SU-DHL-6 (cell line): ENCODE measurements around the gene ZMYND8.

Source experiments
- H2AFZ ChIP-seq: fragments of 200-600 bp; sonication (generic); 2 replicates; pipeline ENCODE4 v1.6.1; 2014; ENCODE audit warnings: low read depth, mild to moderate bottlenecking, moderate library complexity, mixed read lengths, antibody characterized with exemption, low read length; ENCODE audit not compliant: severe bottlenecking
- H3F3A ChIP-seq: fragments of 200-600 bp; shearing (Covaris generic); 2 replicates; pipeline ENCODE4 v1.6.0; 2016; ENCODE audit warnings: antibody characterized with exemption, mild to moderate bottlenecking; ENCODE audit not compliant: insufficient read depth
- H3K27ac ChIP-seq: fragments of 200-600 bp; sonication (generic); 2 replicates; pipeline ENCODE4 v1.5.1; 2016; ENCODE audit warnings: low read depth, mild to moderate bottlenecking, low read length, moderate library complexity, mixed read lengths
- H3K27me3 ChIP-seq: fragments of 200-600 bp; sonication (generic), shearing (Covaris generic); 2 replicates; pipeline ENCODE4 v1.6.0; 2014; ENCODE audit warnings: mild to moderate bottlenecking, low read length
- H3K36me3 ChIP-seq: fragments of 200-600 bp; sonication (generic); 2 replicates; pipeline ENCODE4 v1.6.1; 2014; ENCODE audit warnings: mild to moderate bottlenecking, low read length, mixed read lengths
- H3K4me2 ChIP-seq: fragments of 300-600, 200-600 bp; shearing (Covaris generic), sonication (generic); 2 replicates; pipeline ENCODE4 v1.6.0; 2014; ENCODE audit warnings: low read length, low read depth, mild to moderate bottlenecking; ENCODE audit not compliant: poor library complexity, severe bottlenecking
- H3K4me3 ChIP-seq: fragments of 200-600 bp; sonication (generic); 2 replicates; pipeline ENCODE4 v1.5.1; 2014; ENCODE audit warnings: antibody characterized with exemption, low read length, mild to moderate bottlenecking, mixed read lengths; ENCODE audit not compliant: insufficient read depth, poor library complexity, severe bottlenecking
- H3K79me2 ChIP-seq: fragments of 200-600 bp; sonication (generic); 2 replicates; pipeline ENCODE4 v1.6.1; 2014; ENCODE audit warnings: mild to moderate bottlenecking, low read length, moderate library complexity; ENCODE audit not compliant: insufficient read depth
- H3K9ac ChIP-seq: fragments of 200-600 bp; sonication (generic); 2 replicates; pipeline ENCODE4 v1.7.0; 2014; ENCODE audit warnings: mild to moderate bottlenecking, low read length
- H3K9me2 ChIP-seq: fragments of 200-600 bp; sonication (generic); replicated peaks from 2 replicates; pipeline ENCODE4 v1.6.1; 2014; ENCODE audit warnings: low read length; ENCODE audit not compliant: insufficient read depth
- H3K9me3 ChIP-seq: fragments of 200-600 bp; sonication (generic); 2 replicates; pipeline ENCODE4 v1.6.1; 2014; ENCODE audit warnings: low read length, mixed read lengths; ENCODE audit not compliant: insufficient read depth
- H4K20me1 ChIP-seq: fragments of 200-600 bp; sonication (generic); 2 replicates; pipeline ENCODE4 v1.6.1; 2014; ENCODE audit warnings: low read depth, mild to moderate bottlenecking, antibody characterized with exemption, low read length, moderate library complexity, mixed read lengths
- EZH2phosphoT487 ChIP-seq: fragments of 200-600 bp; sonication (generic), shearing (Covaris generic); conservative IDR thresholded peaks from 2 replicates; pipeline ENCODE4 v1.6.1; 2018; ENCODE audit warnings: mild to moderate bottlenecking, antibody characterized with exemption, low read length, moderate library complexity, mixed read lengths
- TF ChIP-seq, protein P1 (sequence below): fragments of 200-600 bp; sonication (generic); IDR thresholded peaks from one replicate; pipeline ENCODE4 v1.5.1; 2017; ENCODE audit warnings: antibody characterized with exemption, mild to moderate bottlenecking, low read length, moderate library complexity; ENCODE audit not compliant: insufficient read depth, poor library complexity, severe bottlenecking

The ZMYND8 gene

DNA sequence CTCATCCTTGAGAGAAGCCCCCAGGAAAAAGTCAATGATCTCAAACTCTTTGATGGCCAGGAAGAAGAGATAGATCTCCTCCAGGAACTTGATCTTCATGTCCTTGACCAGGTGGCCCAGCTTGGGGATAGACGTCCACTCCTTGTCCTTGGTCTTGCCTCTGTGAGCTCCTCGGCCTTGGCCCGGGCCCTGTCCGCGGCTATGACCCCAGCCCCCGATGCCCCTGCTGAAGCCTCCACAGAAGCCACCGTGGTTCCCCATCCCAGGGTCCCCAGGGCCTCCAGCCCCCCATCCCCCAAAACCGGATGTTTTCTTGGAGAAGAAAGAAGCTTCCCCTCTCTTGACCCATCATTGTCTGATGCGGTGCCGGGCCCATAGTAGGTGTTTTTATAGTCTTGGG lies 195.1 kb downstream of the ZMYND8 start:
- H3K27me3 ChIP-seq = no peaks in the 10 kb centered on the region
- no peak overlapping the region for H3K9ac ChIP-seq
- no peaks in the 10 kb centered on the region for H4K20me1 ChIP-seq
- no peak for TF ChIP-seq EZH2phosphoT487
- TF ChIP-seq, protein P1, sequence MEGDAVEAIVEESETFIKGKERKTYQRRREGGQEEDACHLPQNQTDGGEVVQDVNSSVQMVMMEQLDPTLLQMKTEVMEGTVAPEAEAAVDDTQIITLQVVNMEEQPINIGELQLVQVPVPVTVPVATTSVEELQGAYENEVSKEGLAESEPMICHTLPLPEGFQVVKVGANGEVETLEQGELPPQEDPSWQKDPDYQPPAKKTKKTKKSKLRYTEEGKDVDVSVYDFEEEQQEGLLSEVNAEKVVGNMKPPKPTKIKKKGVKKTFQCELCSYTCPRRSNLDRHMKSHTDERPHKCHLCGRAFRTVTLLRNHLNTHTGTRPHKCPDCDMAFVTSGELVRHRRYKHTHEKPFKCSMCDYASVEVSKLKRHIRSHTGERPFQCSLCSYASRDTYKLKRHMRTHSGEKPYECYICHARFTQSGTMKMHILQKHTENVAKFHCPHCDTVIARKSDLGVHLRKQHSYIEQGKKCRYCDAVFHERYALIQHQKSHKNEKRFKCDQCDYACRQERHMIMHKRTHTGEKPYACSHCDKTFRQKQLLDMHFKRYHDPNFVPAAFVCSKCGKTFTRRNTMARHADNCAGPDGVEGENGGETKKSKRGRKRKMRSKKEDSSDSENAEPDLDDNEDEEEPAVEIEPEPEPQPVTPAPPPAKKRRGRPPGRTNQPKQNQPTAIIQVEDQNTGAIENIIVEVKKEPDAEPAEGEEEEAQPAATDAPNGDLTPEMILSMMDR = no peak
- H3K36me3 ChIP-seq = no peaks in the 10 kb centered on the region
- H3K4me3 ChIP-seq = no peak overlapping the region
- H3F3A ChIP-seq = no peaks in the 10 kb centered on the region
- no peaks in the 10 kb centered on the region for H3K79me2 ChIP-seq
- H3K9me2 ChIP-seq = no peaks in the 10 kb centered on the region
- H3K27ac ChIP-seq = no peak overlapping the region
- no peaks in the 10 kb centered on the region for H3K9me3 ChIP-seq
- H3K4me2 ChIP-seq = no peak overlapping the region
- H2AFZ ChIP-seq = no peak overlapping the region

DNA sequence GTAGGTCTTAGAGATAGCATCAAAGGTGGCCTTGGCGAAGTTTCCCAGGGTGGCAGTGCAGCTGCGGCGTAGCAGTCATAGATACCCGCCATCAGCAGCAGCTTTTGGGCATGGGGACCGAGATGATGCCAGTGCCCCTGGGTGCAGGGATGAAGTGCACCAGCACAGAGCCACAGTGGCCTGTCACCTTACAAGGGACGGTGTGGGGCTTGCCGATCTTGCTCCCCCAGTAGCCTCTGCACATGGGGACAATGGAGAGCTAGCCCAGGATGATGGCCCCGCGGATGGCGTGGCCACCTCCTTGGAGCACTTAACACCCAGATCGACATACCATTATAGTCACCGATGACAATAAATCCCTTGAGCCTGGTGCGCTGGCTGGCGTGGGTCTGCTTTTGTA lies 195.5 kb downstream of the ZMYND8 start:
- no peak overlapping the region for H3K27ac ChIP-seq
- no peaks in the 10 kb centered on the region for H3K9me3 ChIP-seq
- no peak overlapping the region for H3K4me3 ChIP-seq
- no peaks in the 10 kb centered on the region for H3K9me2 ChIP-seq
- no peaks in the 10 kb centered on the region for H4K20me1 ChIP-seq
- H3K9ac ChIP-seq = no peak overlapping the region
- H3K27me3 ChIP-seq = no peaks in the 10 kb centered on the region
- TF ChIP-seq, protein P1 = no peak
- TF ChIP-seq EZH2phosphoT487 = no peak
- H3K36me3 ChIP-seq = no peaks in the 10 kb centered on the region
- no peaks in the 10 kb centered on the region for H3F3A ChIP-seq
- H3K4me2 ChIP-seq = no peak overlapping the region
- H2AFZ ChIP-seq = no peak overlapping the region
- H3K79me2 ChIP-seq = no peaks in the 10 kb centered on the region

DNA sequence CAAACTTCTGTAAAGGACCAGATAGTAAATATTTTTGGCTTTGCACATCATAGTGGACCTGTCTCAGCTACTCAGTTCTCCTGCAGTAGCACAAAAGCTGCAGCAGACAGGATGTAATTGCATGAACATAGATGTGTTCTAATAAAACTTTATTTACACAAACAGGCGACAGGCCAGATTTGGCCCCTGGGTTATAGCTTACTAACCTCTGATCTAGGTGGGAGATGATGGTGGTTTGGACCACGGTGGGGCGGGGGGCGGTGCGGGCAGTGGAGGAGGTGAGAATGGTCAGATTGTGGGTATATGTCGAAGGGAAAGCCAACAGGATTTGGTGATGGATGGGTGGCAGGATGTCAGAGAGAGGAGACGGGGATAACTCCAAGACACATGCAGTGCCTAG lies 196.3 kb downstream of the ZMYND8 start:
- Histone ChIP-seq H2AFZ (no peak overlapping the region), H3F3A (no peaks in the 10 kb centered on the region), H4K20me1 (no peaks in the 10 kb centered on the region), H3K9me3 (no peaks in the 10 kb centered on the region), H3K36me3 (no peaks in the 10 kb centered on the region), H3K4me3 (no peak overlapping the region), H3K4me2 (no peak overlapping the region), H3K79me2 (no peaks in the 10 kb centered on the region), H3K27ac (no peak overlapping the region), H3K9ac (no peak overlapping the region), H3K27me3 (no peaks in the 10 kb centered on the region), H3K9me2 (no peaks in the 10 kb centered on the region)
- TF ChIP-seq, protein P1 = no peak
- TF ChIP-seq EZH2phosphoT487 = no peak
